Mesendoderm (in vitro differentiated cells): Measurements from ENCODE around the gene UTS2R.

Source experiments
- DNase-seq: peaks from one replicate; pipeline ENCODE4 v3.0.0; 2013
- H2AK5ac ChIP-seq: 2 replicates; pipeline ENCODE4 v1.6.1; 2013; ENCODE audit warnings: low read length, inconsistent platforms
- H2BK120ac ChIP-seq: 2 replicates; pipeline ENCODE4 v1.6.1; 2013; ENCODE audit warnings: low read depth, mild to moderate bottlenecking, low read length, moderate library complexity, mixed read lengths
- H2BK15ac ChIP-seq: replicated peaks from 2 replicates; pipeline ENCODE4 v1.6.1; 2013; ENCODE audit warnings: low read depth, mild to moderate bottlenecking, moderate library complexity
- H2BK5ac ChIP-seq: 2 replicates; pipeline ENCODE4 v1.6.1; 2013; ENCODE audit warnings: low read length, inconsistent platforms
- H3K18ac ChIP-seq: 2 replicates; pipeline ENCODE4 v1.6.1; 2013; ENCODE audit warnings: mild to moderate bottlenecking, low read length, mixed read lengths
- H3K23ac ChIP-seq: one replicate; pipeline ENCODE4 v1.6.1; 2013; ENCODE audit warnings: low read length
- H3K27ac ChIP-seq: 2 replicates; pipeline ENCODE4 v1.5.1; 2013; ENCODE audit warnings: low read depth, mild to moderate bottlenecking, inconsistent platforms, low read length, moderate library complexity
- H3K27me3 ChIP-seq: 2 replicates; pipeline ENCODE4 v1.6.1; 2013; ENCODE audit warnings: low read length, control low read depth, mild to moderate bottlenecking, inconsistent platforms; ENCODE audit not compliant: insufficient read depth, poor library complexity
- H3K36me3 ChIP-seq: 2 replicates; pipeline ENCODE4 v1.6.1; 2013; ENCODE audit warnings: low read length, inconsistent platforms; ENCODE audit not compliant: control insufficient read depth, insufficient read depth
- H3K4ac ChIP-seq: one replicate; pipeline ENCODE4 v1.6.1; 2013; ENCODE audit warnings: low read depth, mild to moderate bottlenecking, low read length, moderate library complexity
- H3K4me1 ChIP-seq: 2 replicates; pipeline ENCODE4 v1.6.1; 2013; ENCODE audit warnings: low read depth, low read length, inconsistent platforms; ENCODE audit not compliant: control insufficient read depth
- H3K4me2 ChIP-seq: 2 replicates; pipeline ENCODE4 v1.6.1; 2013; ENCODE audit warnings: low read length
- H3K4me3 ChIP-seq: 2 replicates; pipeline ENCODE4 v1.5.1; 2013; ENCODE audit warnings: mild to moderate bottlenecking, low read length
- H3K56ac ChIP-seq: one replicate; pipeline ENCODE4 v1.6.1; 2013; ENCODE audit warnings: low read length
- H3K79me1 ChIP-seq: 2 replicates; pipeline ENCODE4 v1.6.1; 2013; ENCODE audit warnings: low read length, inconsistent platforms
- H3K79me2 ChIP-seq: 2 replicates; pipeline ENCODE4 v1.6.1; 2013; ENCODE audit warnings: mild to moderate bottlenecking, low read length; ENCODE audit not compliant: control insufficient read depth, insufficient read depth
- H3K9ac ChIP-seq: 2 replicates; pipeline ENCODE4 v1.6.1; 2013; ENCODE audit warnings: low read length, inconsistent platforms
- H4K5ac ChIP-seq: one replicate; pipeline ENCODE4 v1.6.1; 2013; ENCODE audit warnings: low read length
- H4K8ac ChIP-seq: one replicate; pipeline ENCODE4 v1.6.1; 2013; ENCODE audit warnings: low read depth, mild to moderate bottlenecking, control low read depth, low read length, moderate library complexity
- WGBS: extraction: QIAGEN DNeasy Blood & Tissue Kit; methylation state at CpG from one replicate; pipeline ENCODE4 v1.1.7; 2013; ENCODE audit warnings: low lambda C conversion rate, missing lambda C conversion rate; ENCODE audit not compliant: insufficient coverage; ENCODE audit errors: extremely low coverage; 5-methylcytosine and 5-hydroxymethylcytosine counted together

Gene UTS2R

GRCh38 chr17:82348434-82348833 is 23.1 kb upstream of the UTS2R start:
- Histone ChIP-seq H4K5ac (no peak overlapping the region), H3K4me1 (no peaks in the 10 kb centered on the region), H3K79me1 (no peaks in the 10 kb centered on the region), H3K4ac (no peak overlapping the region), H3K18ac (no peak overlapping the region), H2BK120ac (no peak overlapping the region), H3K27ac (no peak overlapping the region), H3K79me2 (no peaks in the 10 kb centered on the region), H3K56ac (no peak overlapping the region), H3K36me3 (no peaks in the 10 kb centered on the region), H3K27me3 (no peaks in the 10 kb centered on the region), H2AK5ac (no peak overlapping the region), H4K8ac (no peak overlapping the region), H3K4me2 (no peak overlapping the region), H2BK5ac (no peak overlapping the region), H3K23ac (no peak overlapping the region), H3K4me3 (no peak overlapping the region), H2BK15ac (no peak overlapping the region), H3K9ac (no peak overlapping the region)
- 100% methylated on average over 1 of the region's 9 CpGs for WGBS
- DNase-seq, result no peak

GRCh38 chr17:82348866-82349265 is 22.7 kb upstream of the UTS2R start:
- no peak overlapping the region for H3K56ac ChIP-seq
- H2AK5ac ChIP-seq, result no peak overlapping the region
- H4K8ac ChIP-seq, result no peak overlapping the region
- no peaks in the 10 kb centered on the region for H3K79me2 ChIP-seq
- no peak overlapping the region for H3K27ac ChIP-seq
- no peak overlapping the region for H3K9ac ChIP-seq
- H3K27me3 ChIP-seq, result no peaks in the 10 kb centered on the region
- no CpG with 5 or more reads among the region's 11 CpGs for WGBS
- H3K4me1 ChIP-seq, result no peaks in the 10 kb centered on the region
- no peaks in the 10 kb centered on the region for H3K79me1 ChIP-seq
- H3K18ac ChIP-seq, result no peak overlapping the region
- no peak overlapping the region for H2BK5ac ChIP-seq
- H4K5ac ChIP-seq, result no peak overlapping the region
- H3K4me2 ChIP-seq, result no peak overlapping the region
- no peak for DNase-seq
- H3K23ac ChIP-seq, result no peak overlapping the region
- H3K36me3 ChIP-seq, result no peaks in the 10 kb centered on the region
- H2BK120ac ChIP-seq, result no peak overlapping the region
- no peak overlapping the region for H2BK15ac ChIP-seq
- no peak overlapping the region for H3K4me3 ChIP-seq
- no peak overlapping the region for H3K4ac ChIP-seq

GRCh38 chr17:82349287-82349701 is 22.3 kb upstream of the UTS2R start:
- no peak overlapping the region for H2BK15ac ChIP-seq
- H3K79me1 ChIP-seq, result no peaks in the 10 kb centered on the region
- H3K56ac ChIP-seq, result no peak overlapping the region
- no peak overlapping the region for H3K23ac ChIP-seq
- no peak for DNase-seq
- H3K4me2 ChIP-seq, result no peak overlapping the region
- H3K4me3 ChIP-seq, result no peak overlapping the region
- no peak overlapping the region for H3K4ac ChIP-seq
- no peak overlapping the region for H4K5ac ChIP-seq
- no peak overlapping the region for H2BK120ac ChIP-seq
- WGBS, result no CpG with 5 or more reads among the region's 11 CpGs
- H4K8ac ChIP-seq, result no peak overlapping the region
- no peaks in the 10 kb centered on the region for H3K36me3 ChIP-seq
- no peak overlapping the region for H3K27ac ChIP-seq
- no peak overlapping the region for H2BK5ac ChIP-seq
- no peak overlapping the region for H3K9ac ChIP-seq
- no peaks in the 10 kb centered on the region for H3K27me3 ChIP-seq
- no peaks in the 10 kb centered on the region for H3K4me1 ChIP-seq
- no peak overlapping the region for H3K18ac ChIP-seq
- no peaks in the 10 kb centered on the region for H3K79me2 ChIP-seq
- H2AK5ac ChIP-seq, result no peak overlapping the region

GRCh38 chr17:82350182-82351030 is 21.2 kb upstream of the UTS2R start:
- no CpG with 5 or more reads among the region's 28 CpGs for WGBS
- Histone ChIP-seq H3K27me3 (no peaks in the 10 kb centered on the region), H3K23ac (no peak overlapping the region), H3K4me3 (no peak overlapping the region), H4K5ac (no peak overlapping the region), H3K36me3 (no peaks in the 10 kb centered on the region), H3K79me2 (no peaks in the 10 kb centered on the region), H4K8ac (no peak overlapping the region), H2AK5ac (no peak overlapping the region), H3K18ac (no peak overlapping the region), H3K4me2 (no peak overlapping the region), H3K4ac (no peak overlapping the region), H3K9ac (no peak overlapping the region), H2BK5ac (no peak overlapping the region), H2BK15ac (no peak overlapping the region), H3K79me1 (no peaks in the 10 kb centered on the region), H3K4me1 (no peaks in the 10 kb centered on the region), H2BK120ac (no peak overlapping the region), H3K27ac (no peak overlapping the region), H3K56ac (no peak overlapping the region)
- no peak for DNase-seq

GRCh38 chr17:82351254-82351712 is 20.3 kb upstream of the UTS2R start:
- Histone ChIP-seq H3K4me2 (no peak overlapping the region), H2AK5ac (no peak overlapping the region), H3K18ac (no peak overlapping the region), H3K36me3 (no peaks in the 10 kb centered on the region), H3K79me1 (no peaks in the 10 kb centered on the region), H3K9ac (no peak overlapping the region), H3K56ac (no peak overlapping the region), H2BK5ac (no peak overlapping the region), H4K8ac (no peak overlapping the region), H3K4me3 (no peak overlapping the region), H3K4me1 (no peaks in the 10 kb centered on the region), H3K27ac (no peak overlapping the region), H2BK120ac (no peak overlapping the region), H3K27me3 (no peaks in the 10 kb centered on the region), H2BK15ac (no peak overlapping the region), H3K79me2 (no peaks in the 10 kb centered on the region), H4K5ac (no peak overlapping the region), H3K23ac (no peak overlapping the region), H3K4ac (no peak overlapping the region)
- DNase-seq, result no peak
- no CpG with 5 or more reads among the region's 21 CpGs for WGBS
